Fibroblast of skin of right quadriceps (primary cell): ENCODE measurements around the gene FNDC8.
"Not testable (repeated sequence)": the region's sequence is repeated elsewhere in the genome, so short reads cannot be mapped to it uniquely, and the experiment has no call there.

Source experiments
- DNase-seq: peaks from one replicate; pipeline ENCODE4 v3.0.0-alpha.2; 2013

FNDC8 gene

DNA sequence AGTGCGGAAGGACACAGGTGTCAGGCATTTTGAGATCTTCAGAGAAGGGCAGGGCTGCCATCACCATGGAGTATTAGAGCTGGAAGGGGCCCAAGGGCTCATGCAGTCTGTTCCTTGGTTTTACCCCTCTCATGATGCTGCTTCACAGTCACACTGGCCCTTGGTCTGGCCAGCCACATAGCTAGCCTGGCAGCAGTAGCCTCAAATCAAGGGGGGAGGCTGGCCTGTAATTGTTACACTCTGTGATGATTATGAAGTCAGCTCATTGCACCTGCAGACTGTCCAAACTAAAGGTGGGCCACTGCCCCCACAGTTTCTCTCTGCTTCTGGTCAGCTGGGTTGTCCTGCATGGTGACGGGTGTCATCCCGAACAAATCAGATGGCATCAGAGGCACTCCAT lies at the start of gene FNDC8:
Gene FNDC8 (plus strand): TSS at position 301 of the 400 bp plus-strand sequence. CDS start 79 bp downstream, at position 380.
- no peak for DNase-seq

DNA sequence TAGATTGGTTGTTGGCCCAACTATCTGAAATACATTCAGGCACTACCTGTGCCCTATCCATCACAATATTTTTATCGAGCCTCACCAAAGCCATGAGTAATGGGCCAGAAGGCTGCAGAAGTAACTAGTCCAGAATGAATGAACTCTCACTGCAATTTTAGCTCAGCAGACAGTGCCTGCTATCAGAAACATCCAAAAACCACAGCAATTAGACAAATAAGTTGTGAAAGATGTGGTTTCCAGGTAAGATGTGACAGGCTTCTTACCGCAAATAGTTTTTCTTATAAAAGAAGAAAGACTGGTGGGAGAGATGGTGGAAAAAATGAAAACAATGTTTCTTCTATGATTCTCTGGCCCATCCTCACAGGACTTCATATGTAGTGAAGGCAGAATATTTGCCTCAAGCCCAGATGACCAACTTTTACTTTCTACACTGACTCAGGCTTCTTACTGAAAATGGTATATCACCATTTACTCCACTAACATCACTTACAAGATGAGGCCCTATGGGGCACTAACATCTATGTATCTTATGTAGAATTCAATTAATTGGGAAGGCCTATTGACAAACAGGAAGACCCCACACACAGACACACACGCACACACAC lies 48.1 kb upstream of the FNDC8 start:
- DNase-seq, result no peak

DNA sequence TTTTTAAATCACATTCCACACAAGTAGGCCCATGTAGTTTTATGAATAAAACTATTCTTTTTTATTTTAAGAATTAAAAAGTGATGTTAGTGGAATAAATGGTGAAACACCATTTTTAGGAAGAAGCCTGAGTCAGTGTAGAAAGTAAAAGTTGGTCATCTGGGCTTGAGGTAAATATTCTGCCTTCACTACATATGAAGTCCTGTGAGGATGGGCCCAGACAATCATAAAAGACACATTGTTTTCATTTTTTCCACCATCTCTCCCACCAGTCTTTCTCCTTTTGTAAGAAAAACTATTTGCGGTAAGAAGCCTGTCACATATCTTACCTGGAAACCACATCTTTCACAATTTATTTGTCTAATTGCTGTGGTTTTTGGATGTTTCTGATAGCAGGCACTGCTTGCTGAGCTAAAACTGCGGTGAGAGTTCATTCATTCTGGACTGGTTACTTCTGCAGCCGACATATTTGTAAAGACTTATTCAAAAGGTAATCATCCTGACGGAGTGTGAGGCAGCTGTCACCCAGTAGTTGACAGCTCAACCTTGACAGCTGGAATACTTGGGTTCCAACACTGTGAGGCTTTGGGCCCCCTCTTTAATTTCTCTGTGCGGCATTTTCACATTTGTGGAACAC lies 47.3 kb upstream of the FNDC8 start:
- DNase-seq, result no peak

DNA sequence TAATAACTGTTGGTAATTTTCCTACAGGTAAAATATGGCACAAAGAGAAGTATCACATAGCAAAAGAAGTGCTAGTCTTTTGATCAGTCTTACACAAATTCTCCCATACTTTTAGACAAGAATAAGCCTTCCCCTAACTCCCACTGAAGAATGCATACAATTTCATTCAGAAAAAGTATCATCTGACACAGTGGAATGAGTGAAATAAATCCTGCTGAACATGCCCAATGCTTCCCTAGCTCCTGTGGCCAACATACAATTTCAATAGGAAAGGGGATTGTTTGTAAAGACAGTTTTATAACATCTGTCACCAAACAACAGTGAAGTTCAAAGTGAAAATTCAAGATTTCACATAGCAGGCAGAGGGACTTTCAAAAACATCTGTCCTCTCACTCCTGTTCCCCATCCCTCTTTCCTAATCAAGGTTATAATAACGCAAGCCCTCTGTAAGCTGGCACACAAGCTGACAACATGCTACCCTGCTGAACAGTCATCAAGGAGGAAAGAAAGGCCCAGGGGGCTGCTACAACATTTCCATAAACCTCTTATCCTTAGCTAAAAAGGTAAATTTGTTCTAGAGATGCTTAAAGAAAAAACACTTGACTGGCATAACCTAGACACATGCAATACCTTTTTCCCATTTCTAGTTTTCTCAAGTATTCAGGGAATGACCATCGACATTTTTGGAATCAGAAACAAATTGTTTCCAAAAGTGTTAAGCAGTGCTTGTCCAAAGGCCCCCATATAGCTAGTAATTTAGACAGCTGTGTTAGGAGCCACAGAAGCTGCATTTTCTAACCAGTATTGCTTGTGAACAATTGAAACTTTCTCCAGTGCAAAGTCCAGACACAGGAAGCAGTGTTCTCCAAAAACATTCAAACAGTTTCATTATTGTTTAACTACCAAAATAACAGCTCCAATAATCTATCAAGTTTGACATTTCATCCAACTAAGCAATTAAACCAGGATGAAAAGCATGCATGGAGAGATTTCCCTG lies 46.4 kb upstream of the FNDC8 start:
- DNase-seq, result no peak

DNA sequence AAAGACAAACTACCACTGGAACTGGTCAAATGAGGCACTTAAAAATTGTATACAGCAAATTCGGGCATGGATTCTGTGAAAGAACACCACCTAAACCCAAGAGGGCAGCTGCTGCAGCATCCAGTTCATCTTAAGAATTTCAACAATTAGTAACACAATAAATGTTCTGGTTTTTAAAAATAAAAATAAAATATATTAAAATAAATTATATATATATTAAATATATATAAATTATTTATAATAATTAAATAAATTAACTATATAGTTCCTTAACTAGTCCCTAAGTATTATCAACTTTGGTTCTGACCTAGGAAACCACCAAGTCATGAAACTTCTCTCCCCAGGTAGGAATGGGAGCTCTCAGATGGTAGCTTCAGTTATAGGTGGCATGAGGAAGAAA lies 44.5 kb upstream of the FNDC8 start:
- DNase-seq, result no peak

DNA sequence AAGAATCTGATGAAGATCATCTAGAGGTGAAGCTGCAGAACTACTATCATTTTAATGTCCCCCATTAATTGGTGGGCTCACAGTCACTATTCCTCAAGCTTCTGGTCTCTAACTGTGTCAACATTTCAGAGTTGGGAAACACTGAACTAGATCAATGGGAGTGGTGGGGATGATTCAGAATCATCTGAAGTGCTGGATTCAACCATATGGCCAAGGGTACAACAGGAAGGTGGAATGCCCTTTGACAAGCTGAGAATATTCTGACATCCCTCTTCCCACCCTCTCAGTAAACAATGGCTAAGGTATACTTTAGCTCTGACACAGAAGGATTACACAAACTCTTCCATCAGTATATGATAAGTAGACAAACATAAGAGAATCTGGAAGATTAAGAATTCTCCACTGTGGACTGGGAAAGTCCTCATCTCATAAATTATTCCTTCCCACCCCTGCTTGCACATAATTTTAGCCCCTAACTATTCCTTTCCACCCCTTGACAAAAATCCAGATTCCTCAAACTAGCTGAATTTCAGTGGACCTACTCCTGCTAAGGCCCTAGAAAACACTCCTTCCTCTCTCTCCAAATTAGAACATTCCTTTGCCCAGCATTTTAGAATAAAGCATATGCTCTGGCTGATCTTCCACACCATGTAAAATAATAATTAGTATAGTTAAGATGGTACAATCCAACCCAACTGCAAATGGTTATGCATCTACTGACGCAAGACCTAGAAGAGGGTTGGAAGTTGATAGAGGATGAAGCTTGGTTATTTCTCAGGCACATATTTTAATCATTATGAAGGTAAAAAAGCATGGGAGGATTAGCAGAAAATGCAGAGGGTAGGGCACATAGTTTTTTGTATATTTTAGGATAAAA lies 41.6 kb upstream of the FNDC8 start:
- no peak for DNase-seq

DNA sequence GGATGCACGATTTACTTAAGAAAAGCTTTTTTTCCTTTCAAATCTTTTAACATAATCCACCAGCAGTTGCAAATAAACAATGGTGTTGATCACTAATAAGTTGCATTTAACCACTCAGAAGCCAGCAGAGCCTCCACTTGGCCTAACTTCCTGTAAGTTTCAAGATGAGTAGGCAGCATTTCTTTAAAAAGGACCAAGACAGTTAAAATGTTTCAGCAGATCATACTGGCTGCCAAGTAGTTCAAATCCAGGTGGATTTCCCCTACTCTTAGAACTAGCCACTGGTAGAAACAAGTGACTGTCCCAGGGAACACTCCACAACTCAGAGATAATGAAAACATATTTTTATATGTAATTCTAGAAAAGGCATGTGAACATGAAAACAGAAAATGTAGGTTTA lies 40.9 kb upstream of the FNDC8 start:
- no peak for DNase-seq

DNA sequence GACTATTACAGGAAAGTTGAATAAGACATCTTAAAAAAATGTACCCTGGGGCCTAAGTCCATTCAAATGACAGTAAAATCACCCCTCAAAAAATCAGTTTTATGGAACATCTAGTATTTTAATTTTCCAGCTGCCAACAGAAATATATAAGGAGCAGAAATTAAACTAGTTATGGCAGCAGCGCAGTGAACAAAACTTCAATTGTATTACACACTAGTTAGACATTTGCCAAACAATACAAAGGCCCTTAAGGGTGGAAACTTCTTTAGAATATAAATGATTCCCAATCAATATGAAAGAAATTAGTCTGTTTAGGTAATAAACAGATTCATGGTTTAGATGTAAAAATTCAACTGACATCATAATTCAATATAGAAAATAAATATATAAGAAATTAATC lies 39.8 kb upstream of the FNDC8 start:
- no peak for DNase-seq

DNA sequence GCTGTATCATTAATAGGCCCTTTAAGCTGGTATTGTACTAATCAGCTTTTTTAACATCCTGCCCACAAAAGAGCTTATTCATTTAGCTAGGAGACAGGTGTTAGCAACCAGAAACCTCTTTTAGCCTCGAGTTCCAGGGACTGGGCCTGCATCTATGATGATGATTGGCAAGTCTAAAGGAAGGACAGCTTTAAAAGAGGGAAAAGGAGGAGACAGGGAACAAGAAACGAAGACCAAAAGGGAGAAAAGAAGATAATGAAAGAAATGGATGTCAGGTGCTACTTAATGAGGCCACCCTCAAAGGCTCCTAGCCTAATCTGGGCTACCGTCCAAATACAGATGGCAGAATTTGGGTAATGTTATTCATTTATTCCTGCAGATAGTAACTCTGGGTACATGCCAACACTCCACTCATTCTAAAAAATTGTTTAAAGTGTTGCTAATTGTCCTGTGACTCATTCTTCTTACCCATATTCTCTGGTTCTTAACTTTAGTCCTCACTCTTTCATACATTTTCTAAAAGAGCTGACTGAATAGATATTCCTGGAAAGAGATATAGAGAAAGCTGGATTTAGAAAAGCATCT lies 39.2 kb upstream of the FNDC8 start:
- peak; percentile 91 for DNase-seq

DNA sequence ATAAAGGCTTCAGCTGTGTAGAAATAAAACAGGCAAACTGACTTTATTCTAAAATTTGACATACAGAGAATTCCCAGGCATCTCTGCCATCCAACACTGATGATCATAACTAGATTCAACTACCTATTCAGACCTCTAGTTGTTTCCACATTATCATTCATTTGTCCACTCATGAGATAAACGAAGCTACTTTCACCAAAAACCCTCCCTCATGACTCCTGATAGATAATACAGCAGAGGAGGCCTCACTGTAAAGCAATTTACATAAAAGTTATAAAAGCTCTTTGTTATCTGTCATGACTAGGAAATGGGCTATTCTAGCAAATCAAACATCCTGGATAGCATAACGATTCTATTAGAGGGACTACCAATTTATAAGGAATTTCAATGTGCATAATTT lies 38.3 kb upstream of the FNDC8 start:
- DNase-seq, result no peak

DNA sequence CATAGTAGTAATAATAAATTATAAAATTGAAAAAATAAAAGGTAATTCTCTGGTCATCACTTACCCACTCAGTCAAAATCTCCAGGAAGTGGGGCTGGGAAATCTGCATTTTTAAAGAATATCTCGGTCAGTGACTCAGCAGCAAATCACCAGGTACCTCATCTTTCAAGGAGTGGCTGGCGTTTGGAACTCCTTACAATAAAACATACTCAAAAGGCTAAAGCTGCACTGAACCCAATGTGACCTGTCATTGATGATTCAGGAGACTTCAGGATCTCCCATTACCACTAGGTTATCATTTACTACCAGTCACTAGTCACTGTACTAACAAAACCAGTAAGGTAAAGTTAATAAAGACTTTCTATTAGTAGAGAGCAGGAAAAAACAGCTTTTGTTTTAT lies 36.4 kb upstream of the FNDC8 start:
- peak; percentile 56 for DNase-seq

DNA sequence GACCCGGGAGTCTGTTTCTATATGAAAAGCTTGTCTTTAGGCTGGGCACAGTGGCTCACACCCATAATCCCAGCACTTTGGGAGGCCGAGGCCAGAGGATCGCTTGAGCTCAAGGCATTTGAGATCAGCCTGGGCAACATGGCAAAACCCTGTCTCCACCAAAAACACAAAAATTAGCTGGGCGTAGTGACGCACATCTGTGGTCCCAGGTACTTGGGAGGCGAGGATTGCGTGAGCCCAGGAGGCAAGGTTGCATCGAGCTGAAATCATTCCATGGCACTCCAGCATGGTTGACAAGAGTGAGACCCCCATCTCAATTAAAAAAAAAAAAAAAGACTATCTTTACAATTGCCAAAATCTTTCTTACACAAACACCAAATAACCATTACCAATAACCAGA lies 35.3 kb upstream of the FNDC8 start:
- DNase-seq, result no peak

DNA sequence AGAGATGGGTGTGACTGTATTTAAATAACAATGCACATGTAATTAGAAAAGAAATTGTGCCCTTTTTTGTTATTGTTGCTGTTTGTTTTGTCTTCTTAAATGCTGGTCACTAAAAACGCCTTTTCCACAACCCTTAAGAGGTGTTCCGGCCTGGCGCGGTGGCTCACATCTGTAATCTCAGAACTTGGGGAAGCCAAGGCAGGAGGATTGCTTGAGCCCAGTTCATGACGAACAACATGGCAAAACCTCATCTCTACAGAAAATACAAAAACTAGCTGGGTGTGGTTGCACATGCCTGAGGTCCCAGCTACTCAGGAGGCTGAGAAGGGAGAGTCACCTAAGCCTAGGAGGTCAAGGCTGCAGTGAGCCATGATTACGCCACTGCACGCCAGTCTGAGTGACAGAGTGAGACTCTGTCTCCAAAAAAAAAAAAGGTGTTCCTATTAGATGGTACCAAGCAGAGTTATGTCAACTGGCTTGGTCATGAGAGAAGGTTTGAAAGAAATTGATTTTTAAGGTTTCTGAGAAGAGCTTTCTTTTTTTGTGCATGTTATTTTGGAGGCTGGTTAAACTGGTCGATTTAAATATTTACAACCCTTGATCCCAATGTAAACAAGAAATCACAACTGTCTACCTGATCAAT lies 34.4 kb upstream of the FNDC8 start:
- no peak for DNase-seq

DNA sequence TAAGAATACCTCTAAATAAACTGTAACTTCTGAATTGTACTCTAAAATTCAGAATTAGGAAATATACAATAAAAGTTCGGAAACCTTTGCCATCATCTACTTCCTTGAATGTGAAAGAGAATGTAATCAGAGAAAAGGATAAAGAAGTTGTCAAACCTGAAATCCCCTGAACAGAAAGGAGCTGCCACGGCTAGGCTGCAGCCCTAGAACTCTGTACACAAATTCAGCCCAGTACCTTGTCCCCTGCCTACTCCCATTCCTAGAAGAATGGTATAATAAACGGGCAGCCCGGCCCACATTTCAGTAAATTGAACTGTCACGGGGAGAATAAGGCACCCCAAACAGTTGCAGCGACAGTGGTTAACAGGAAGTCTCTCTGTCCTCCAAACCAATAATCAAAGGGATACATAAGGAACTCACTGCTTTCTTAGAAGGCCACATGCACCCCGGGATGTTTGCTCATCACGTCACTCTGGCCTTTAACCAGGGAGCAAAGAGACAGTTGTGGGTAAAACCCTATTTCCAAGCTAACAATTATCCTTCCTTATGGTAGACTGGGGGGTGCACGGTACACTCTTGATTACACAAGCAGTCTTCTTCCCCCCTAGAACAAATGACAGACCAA lies 33.6 kb upstream of the FNDC8 start:
- peak; percentile 7 for DNase-seq

DNA sequence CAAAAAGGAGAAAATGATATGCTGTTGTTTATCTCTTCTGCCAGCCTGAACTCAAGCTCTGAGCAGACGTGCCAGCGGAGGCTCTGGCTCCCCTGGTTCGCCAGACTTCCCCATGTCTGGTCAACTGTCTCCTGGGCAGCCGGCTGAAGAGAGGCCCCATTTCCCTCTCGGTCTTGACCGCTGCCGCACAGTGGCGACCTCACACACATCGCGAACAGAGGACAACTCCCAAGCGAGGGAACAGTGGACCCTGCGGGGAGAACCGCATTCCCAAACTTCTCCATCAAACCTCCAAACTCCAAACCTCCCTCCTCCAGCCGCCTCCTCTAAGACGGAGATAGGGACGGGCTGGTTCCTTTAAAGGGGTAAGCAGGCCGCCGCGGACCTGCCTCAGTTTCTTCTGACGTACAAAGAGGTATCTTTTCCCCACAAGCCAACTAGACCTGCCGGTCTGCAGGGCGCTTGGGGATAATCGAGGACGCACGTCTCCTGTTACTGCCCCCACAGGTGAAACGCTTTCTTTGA lies 33.0 kb upstream of the FNDC8 start:
- peak; percentile 9 for DNase-seq

DNA sequence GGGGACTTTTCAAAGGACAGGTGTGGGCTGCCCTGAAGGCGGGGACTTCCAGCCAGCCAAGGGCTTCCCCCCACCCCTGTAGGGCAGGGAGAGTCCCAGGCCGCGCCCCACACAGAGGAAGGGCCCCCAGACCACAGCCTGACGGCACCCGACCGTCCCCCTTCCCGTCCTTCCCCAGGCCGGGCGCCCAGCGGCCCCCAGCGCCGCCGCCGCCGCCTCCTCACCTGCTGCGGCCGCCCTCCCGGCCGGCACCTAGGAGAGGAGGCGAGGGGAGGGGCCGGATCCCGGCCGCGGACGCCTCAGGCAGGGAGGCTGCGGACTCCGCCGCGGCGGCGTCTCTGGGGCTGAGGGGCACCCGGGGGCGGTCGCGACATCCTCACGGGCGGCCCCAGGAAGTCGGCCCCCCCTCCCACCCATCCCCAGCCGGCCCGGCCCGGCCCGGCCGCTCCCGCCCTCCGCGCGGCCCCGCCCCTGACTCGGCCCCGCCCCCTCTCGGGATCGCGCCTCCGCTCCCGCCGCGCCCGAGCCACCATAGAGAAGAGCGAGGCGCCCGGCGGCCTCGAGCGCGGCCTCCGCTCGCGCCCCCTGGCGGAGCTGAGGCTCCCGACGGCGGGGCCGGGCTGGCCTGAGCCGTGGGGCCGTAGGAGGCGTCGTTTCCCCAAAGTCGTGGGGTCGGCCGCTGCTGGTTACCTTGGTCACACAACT lies 32.4 kb upstream of the FNDC8 start:
- peak; percentile 82 for DNase-seq

DNA sequence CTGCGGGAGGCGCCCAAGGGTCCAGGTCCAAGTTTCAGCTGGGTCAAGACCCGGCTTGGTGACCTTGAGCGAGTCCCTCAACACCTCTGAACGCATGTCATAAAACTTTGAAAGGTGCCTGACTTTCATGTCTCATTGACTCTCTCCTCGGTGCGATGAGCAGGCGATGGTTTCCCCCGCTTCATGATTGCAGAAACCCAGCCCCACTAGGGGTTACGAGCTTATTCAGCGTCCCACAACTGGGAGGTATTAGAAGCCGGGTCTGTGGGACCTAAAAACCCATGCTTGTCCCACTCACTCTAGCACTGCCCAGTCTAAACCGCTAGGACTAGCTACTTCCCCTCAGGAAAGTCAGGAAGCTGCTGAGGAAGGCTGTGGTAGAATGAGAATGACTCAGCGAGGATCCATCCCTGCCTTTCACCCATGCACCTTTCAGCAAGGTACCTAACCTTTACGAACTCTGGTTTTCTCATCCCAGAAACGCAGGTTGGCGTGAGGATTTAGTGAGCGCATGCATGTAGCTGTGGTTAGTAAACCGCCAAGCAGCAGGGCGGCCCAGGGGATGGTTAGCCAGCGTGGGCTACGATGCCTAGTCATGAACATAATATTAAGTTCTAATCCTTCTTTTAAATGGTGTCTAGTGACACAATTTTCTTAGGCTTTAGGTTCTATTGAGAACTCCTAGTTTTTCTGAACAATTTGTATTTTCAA lies 31.7 kb upstream of the FNDC8 start:
- peak; percentile 45 for DNase-seq

DNA sequence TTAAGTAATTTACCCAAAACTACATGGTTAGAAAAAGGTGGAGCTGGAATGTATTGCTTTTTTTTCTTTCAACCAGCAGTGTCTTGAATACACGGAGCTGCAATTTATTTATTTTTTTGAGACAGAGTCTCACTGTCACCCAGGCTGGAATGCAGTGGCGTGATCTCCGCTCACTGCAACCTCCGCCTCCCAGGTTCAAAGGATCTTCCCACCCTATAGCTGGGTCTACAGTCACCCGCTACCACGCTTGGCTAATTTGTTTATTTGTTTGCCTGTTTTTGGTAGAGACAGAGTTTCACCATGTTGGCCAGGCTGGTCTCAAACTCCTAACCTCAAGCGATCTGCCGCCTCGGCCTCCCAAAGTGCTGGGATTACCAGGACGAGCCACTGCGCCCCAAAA lies 30.7 kb upstream of the FNDC8 start:
- DNase-seq, result not testable (repeated sequence)

DNA sequence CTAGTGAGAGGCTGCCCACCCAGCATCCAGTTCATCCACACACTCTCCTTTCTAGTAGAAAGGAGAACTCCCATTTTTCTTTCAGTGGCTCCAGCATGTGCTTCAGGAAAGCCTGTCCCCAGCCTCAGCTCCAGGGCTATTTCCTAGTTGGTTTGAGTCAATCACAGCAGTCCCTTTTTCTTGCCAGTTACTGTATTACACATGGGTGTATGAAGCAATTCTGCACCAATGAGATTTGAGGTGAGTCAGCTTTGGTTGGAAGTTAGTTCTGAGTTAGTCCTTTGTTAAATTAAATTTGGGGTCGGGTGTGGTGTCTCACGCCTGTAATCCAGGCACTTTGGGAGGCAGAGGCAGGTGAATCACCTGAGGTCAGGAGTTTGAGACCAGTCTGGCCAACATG lies 26.5 kb upstream of the FNDC8 start:
- peak; percentile 79 for DNase-seq

DNA sequence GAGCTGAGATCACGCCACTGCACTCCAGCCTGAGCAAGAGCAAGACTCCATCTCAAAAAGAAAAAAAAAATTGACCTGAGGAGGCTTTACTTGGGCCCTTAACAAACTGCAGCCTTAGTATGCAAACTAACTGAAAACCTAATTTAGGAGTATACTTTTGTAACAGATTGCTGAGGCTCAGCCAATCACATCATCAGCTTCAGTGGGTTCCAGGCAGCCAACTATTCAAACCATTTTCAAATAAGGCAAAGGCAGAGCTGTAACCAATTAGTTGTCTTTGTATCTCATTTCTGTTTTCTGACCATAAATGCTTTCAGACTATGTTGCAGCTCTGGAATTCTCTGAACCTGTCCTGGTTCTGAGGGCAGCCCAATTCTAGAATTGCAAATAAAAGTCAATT lies 25.7 kb upstream of the FNDC8 start:
- DNase-seq, result no peak
